ENCODE measurements around the gene CDKAL1. TPM values are rescaled to one million over a fixed set of nuclear protein-coding genes. Genes with fewer than 3 reads are reported as not detected.

The CDKAL1 gene
- total and polyA plus RNA-seq, 2 of the 13 experiments (the other 11 are each of a cell fraction or from before 2014, with no cell fraction given) = 9.5 to 27.7 TPM

- TF ChIP-seq ZNF407 (CRISPR knock-in tag; IDR thresholded peaks at IDR 0.05; ENCODE audit: not compliant biosample characterization) (no peak), HMGA1 (CRISPR knock-in tag; conservative IDR thresholded peaks at IDR 0.05) (no peak), DZIP1 (CRISPR knock-in tag; IDR thresholded peaks at IDR 0.05) (no peak), CTCF (CRISPR knock-in tag; IDR thresholded peaks at IDR 0.05) (no peak), ZNF773 (CRISPR knock-in tag; IDR thresholded peaks at IDR 0.05; ENCODE audit: borderline replicate concordance) (no peak), MEF2D (CRISPR knock-in tag; IDR thresholded peaks at IDR 0.05) (no peak), PHF5A (CRISPR knock-in tag; IDR thresholded peaks at IDR 0.05; ENCODE audit: low read depth, unreplicated experiment) (no peak), KLF11 (CRISPR knock-in tag; IDR thresholded peaks at IDR 0.05) (no peak), NR2C2 (CRISPR knock-in tag; IDR thresholded peaks at IDR 0.05; ENCODE audit: borderline replicate concordance) (no peak), SNAPC4 (CRISPR knock-in tag; IDR thresholded peaks at IDR 0.05) (no peak), PAF1 (CRISPR knock-in tag; IDR thresholded peaks at IDR 0.05) (no peak)
Measured at GRCh38 chr6:20965915-20966314, 431.7 kb downstream of the CDKAL1 start (continued).
